Epithelial cell of prostate (primary cell): ENCODE measurements around the gene ZNF714.
"Not testable (repeated sequence)": the region's sequence is repeated elsewhere in the genome, so short reads cannot be mapped to it uniquely, and the experiment has no call there.

Experiments
- DNase-seq: peaks from one replicate; pipeline ENCODE4 v3.0.0-alpha.2; 2011; ENCODE audit warnings: low read depth, low spot score
- H3K27ac ChIP-seq: fragments of 450-650 bp; 2 replicates; pipeline ENCODE4 v1.5.1; 2017; ENCODE audit warnings: mild to moderate bottlenecking

The ZNF714 gene

DNA sequence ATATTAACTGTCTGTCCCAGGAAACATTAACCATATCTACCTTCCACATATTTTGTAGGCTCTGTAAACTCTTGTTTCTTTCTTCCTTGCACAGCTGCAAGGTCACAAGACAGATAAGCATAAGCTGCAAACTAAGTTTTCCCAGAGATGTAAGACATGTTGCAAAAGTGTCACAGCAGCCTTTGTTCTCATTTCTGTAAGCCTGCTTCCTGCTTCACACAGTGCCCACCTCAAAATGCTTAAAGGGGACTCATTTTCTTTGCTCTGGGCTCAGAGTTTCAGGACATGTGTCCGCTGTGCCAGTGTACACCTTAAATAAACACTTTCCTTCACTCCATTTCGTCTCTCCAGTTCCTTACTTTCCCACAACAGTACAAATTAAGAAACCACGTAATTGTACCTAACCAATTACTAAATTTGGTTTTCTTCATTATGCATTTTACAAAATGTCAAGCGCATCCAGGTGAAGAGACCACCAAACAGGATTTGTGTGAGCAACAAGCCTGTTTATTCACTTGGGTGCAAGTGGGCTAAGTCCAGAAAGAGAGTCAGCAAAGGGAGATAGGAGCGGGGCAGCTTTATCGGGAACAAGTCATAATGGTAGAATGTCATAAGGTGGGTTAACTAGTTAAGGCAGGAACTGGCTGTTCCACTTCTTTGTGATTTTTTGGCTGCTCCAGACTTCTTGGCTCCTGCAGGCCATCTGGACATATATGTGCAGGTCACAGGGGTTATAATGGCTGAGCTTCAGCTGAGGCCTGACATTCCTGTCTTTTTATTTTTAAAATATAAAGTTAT lies 47.1 kb downstream of the ZNF714 start:
- peak overlapping the region; percentile 48 for H3K27ac ChIP-seq
- no peak for DNase-seq

DNA sequence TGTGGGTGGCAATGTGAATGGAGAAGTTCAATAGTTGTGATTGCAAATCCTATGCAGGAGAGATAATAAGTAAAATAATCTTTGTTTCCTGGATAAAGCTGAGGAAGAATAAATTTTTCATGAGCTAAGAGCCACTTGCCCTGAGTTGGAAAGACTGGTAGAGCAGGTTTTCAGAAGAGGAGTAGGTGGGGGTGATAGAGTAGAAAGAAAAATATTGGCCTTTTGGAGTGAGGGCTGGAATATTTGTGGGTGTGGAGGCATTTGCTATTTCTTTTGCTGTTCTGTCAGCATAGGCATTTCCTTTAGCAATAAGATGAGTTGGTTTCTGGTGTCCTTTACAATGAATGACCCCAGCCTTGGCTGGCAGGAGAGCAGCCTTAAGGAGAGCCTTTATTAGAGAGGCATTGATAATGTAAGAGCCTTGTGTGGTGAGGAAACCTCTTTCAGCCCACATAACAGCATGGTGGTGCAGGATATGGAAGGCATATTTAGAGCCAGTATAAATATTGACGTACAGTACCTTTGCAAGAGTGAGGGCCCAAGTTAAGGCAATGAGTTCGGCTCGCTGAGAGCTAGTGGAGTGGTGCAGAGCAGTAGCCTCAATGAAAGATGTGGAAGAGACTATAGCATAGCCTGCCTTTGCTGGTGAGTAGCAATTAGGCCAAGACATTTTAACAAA lies 48.2 kb downstream of the ZNF714 start:
- no peak for DNase-seq
- H3K27ac ChIP-seq: peak overlapping the region; percentile 48

DNA sequence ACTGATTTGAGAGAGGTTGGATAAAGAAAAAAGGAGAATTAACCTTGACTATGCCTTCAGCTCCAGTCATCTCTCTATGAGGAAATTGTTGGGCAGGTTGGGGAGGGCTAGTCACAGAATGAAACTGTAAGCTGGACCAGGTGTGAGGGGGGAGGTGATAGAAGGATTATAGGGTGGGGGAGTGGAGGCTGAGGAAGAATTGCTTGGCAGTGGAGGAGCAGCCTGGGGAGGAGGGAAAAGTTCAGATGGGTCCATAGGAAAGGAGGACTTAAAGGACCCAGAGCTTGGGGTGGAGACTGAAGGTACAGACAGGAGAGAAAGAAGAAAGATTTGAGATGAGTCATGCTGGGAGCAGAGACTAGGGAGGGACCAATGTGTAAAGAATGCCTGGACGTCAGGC lies 51.6 kb downstream of the ZNF714 start:
- no peak for DNase-seq

DNA sequence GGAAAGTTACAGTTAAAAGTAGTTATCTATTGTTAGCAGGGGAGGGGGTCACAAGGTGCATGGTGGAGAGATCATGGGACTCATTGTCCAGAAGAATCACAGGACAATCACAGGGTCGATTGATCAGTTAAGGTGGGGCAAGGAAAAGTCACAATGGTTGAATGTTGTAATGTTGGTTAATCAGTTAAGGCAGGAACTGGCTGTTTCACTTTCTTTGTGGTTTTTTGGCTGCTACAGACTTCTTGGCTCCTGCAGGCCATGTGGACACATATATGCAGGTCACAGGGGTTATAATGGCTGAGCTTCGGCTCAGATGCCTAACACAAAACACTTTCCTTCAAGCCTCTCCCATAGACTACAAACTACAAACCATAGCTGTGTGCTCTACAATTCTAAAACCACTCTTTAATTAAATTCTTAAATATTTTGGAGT lies 52.9 kb downstream of the ZNF714 start:
- no peak overlapping the region for H3K27ac ChIP-seq
- DNase-seq: no peak

More for the DNA sequence above, 51.6 kb downstream of the ZNF714 start:
- H3K27ac ChIP-seq: peak overlapping the region; percentile 16

DNA sequence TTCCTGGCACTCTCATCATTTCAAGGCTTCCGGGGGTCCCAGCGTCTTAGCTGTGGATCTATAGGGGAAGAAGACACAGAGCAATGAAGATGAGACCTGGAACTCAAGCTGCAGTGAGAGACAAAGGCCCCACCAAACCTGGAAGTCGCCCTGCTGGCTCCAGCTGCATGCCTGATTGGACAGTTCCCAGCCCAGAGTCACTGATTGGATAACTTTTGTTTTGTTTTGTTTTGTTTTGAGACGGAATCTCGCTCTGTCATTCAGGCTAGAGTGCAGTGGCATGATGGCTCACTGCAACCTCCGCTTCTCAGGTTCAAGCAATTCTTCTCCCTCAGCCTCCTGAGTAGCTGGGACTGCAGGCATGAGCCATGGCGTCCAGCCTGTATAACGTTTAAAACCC lies 53.4 kb downstream of the ZNF714 start:
- DNase-seq: no peak
- no peak overlapping the region for H3K27ac ChIP-seq

DNA sequence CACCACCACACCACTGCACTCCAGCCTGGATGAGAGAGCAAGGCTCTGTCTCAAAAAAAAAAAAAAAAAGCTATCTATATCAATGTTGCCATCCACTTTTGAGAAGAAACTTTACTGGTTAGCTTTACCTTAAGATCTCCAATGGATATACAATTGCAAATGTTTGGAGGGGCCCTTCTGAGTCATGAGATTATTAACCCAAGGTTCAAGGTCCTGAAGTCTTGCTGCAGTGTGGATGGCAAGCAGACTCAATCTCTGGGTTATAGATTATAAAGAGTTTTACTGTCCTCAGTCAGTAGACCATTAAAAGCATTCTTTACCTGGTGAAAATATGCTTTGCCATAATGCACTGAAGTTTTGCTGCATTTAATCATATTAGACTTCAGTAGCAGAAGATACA lies 56.1 kb downstream of the ZNF714 start:
- H3K27ac ChIP-seq: no peak overlapping the region
- no peak for DNase-seq

DNA sequence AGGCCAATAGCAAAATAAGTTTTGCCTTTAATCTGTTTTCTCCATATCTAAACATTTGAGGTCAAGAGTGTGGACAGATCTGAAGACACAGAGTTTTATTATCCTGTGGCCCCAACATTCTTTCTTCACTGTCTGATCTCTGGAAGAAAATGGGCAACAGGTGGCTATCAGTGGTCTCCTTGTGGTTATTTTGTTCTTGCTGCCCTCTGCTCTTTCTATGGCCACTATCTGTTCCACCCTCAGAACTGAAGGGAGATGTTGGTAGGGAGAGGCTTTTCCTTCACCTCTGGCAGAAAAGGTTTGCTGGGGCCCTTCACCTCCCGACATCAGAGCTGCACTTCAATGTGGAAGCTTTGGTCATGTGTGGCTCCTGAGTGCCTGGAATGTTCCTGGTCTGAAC lies 59.0 kb downstream of the ZNF714 start:
- not testable (repeated sequence) for DNase-seq, H3K27ac ChIP-seq

DNA sequence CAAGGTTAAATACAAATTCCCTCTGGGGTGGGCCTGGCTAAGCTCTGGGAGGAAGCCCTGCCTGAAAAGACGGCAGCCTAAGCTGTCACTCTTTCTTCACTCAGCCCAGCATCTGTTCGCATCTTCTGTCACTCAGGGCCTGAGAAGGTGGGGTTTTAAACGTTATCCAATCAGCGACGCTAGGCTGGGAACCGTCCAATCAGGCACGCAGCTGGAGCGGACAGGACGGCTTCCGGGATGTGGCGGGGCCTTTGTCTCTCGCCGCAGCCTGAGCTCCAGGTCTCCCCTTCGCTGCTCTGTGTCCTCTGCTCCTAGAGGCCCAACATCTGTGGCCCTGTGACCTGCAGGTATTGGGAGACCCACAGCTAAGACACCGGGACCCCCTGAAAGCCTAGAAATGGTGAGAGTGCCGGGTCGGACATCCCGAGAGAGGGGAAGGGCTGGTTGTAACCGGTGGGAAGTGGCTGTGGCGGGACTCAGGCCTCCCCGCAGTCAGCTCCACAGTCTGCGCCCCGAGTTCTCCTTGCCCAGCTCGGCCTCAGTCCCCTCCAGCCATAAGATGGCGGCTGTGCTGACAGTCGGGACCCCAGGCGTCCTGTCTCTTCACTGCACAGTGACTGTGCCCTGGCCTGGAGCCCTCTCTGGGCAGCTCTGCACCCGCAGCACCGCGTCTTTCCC lies 59.9 kb downstream of the ZNF714 start, which contains the start of gene ZNF431:
Gene ZNF431, plus strand, starts transcription at position 254 of the 678 bp plus-strand sequence. Its CDS starts 144 bp downstream, at position 398.
- peak; percentile 75 for DNase-seq

DNA sequence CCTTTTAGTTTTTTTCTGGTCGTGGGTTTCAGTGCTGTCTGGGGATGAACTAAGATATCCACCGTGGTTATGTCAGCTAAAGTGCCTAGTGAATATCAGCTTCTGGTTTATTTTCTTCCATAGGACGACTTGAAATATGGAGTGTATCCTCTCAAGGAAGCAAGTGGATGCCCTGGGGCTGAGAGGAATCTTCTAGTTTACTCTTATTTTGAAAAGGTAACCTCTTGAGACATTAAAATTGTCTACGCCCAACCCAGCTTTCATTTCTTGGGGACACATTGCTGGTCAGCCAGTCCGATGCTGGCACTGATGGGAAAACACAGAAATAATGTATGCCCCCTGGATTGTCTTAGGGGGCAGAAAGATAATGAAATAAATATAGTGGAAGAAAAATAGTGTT lies 61.4 kb downstream of the ZNF714 start:
- peak overlapping the region; percentile 83 for H3K27ac ChIP-seq
- no peak for DNase-seq

More for the DNA sequence above, 59.9 kb downstream of the ZNF714 start, which contains the start of gene ZNF431:
- peak within 1 kb of the TSS; percentile 83 for H3K27ac ChIP-seq

DNA sequence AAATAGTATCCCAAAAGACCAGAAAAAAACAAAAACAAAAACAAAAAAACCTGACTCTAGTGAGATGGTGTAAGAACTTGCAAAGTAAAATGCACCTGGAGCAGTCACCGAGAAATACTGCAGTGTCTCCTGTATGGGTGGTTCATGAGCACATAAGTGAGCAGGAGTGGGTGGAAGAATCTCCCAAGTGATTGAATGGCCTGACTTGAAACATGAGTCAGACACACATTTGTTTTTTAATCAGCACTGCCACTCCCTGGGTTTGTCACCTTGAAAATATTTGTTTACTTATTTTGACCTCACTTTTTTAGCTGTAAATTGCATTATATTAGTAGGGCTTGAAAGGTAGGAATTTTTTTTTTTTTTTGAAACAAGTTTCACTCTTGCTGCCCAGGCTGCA lies 61.9 kb downstream of the ZNF714 start:
- peak; percentile 80 for DNase-seq
- H3K27ac ChIP-seq: peak overlapping the region; percentile 83

DNA sequence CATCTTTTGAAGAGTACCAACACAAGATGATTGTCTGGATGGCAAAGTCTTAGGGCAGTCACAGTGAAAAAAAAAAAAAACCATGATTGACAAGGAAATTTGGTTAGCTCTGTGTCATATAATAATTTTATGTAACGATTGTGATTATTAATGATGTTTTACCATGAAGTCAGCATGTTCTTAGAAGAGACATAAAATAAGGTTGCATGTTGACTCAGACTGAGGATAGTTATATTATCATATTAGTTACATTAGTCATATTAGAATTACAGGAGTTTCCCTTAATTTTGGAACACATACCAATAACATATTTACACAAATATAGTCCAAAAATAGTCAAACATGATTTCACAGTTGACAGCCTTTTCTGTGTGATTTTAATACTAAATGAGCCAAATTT lies 65.5 kb downstream of the ZNF714 start:
- H3K27ac ChIP-seq: peak overlapping the region; percentile 83
- DNase-seq: no peak

DNA sequence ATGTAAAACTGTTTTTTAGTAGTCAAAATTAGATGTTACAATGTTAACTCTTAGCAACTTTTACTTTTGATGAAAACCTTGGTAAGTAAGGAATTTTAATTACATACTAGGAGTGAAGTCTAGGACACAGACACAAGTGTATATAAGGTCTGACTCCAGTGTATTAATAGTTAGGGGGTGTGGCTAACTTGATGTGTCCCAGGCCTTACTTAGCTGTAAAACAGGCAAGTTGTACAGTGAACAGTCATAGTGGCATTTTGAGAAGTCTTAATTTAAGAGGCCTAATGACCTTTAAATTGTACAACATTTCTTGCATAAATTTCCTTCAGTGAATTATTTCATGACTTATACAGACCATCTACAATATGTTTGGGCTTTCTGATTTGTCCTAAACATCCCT lies 66.7 kb downstream of the ZNF714 start:
- no peak for DNase-seq
- H3K27ac ChIP-seq: no peak overlapping the region

DNA sequence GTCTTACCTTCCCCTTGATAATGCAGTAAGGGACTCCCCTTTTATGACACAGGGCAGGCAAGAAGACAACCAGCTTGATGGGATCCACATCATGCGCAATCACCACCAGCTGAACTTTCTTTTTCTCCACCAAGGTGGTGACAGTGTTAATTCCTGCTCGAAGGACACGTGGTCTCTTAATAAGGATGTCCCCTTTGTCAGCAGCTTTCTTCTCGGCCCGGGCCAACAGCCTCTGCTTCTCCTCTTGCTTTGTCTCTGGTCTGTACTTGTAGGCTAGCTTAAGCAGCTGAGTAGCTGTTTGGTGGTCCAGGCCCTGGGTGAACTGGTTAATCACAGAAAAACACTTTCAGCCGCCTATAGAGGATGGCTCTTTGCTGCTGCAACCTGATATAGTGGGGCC lies 67.9 kb downstream of the ZNF714 start:
- no peak for DNase-seq
- no peak overlapping the region for H3K27ac ChIP-seq

DNA sequence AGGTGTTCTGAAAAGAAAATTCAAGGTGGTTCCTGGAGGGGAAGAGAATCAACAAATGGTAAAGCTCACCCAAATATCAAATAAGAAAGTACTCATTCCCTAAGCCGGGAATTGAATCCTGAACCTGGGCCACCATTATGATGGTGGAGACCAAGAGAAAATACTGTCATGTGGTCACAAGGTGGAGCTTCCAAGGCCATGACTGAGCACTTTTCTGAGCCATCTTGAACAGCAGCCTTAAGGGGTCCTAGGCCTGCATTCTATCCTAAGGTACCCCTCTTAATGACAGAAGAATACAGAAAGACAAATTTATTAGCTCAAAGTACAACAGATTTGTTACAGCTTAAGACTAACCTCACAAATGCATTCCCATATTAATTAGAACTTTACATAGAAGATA lies 69.5 kb downstream of the ZNF714 start:
- no peak for DNase-seq
- no peak overlapping the region for H3K27ac ChIP-seq

DNA sequence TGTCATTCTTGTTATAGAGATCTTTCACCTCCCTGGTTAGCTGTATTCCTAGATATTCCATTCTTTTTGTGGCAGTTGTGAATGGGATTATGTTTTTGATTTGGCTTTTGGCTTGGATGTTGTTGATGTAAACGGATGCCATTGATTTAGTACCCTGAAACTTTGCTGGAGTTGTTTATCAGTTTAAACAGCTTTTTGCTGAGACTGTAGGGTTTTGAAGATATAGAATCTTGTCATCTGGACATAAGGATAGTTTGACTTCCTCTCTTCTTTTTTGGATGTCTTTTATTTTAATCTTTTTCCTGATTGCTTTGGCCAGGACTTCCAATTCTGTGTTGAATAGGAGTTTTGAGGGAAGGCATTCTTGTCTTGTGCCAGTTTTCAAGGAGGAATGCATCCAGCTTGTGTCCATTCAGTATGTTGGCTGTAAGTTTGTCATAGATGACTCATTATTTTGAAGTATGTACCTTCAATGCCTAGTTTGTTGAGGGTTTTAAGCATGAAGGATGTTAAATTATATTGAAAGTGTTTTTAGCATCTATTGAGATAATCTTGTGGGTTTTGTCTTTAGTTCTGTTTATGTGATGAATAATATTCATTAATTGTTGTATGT lies 76.6 kb downstream of the ZNF714 start:
- no peak for DNase-seq
- peak overlapping the region; percentile 18 for H3K27ac ChIP-seq

DNA sequence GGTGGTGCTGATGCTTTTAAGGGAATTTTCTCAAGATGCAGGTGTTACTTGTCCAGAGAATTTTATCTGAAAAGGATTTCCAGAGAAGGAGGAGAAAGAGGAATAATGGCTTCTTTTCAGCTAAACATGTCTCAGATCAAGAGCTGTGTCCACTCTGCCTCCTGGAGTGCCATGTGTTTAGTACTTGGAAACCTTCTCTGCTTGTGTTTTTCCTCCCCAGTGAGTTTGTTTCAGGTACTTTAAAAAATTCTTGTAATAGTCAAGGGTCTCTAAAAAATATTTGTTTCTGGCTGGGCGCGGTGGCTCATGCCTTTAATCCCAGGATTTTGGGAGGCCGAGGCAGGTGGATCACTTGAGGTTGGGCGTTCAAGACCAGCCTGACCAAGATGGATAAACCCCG lies 82.5 kb downstream of the ZNF714 start:
- no peak for DNase-seq
- H3K27ac ChIP-seq: no peak overlapping the region

DNA sequence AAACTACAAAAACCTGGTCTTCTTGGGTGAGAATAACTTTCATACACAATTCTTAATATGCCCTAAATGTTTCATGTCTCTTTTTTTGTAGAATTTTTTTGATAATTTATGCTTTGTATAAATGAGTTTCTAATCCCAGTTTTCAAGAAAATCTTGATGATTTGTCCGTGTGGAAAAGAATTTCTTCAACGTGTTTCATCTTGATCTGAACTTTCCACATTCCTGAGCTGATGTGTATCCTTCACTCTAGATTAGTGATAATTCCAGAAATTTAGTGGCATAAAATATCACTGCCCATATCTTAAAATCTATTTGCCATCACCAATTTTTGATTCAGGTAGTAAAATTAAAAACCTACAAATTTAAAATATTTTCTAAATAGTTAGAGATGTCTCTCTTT lies 84.4 kb downstream of the ZNF714 start:
- DNase-seq: no peak
- H3K27ac ChIP-seq: peak overlapping the region; percentile 41
